Activated CD8-positive, alpha-beta T cell treated with anti-CD3 and anti-CD28 coated beads for 36 hours (primary cell): Measurements from ENCODE around the gene ART5. TPM values are rescaled to one million over a fixed set of nuclear protein-coding genes. Genes with fewer than 3 reads are reported as not detected.
"Not testable (repeated sequence)": the region's sequence is repeated elsewhere in the genome, so short reads cannot be mapped to it uniquely, and the experiment has no call there.

Experiments
- ATAC-seq: fragments of 200-7000 bp; cut with Tn5 transposase; one replicate; pipeline ENCODE4 v1.10.0; 2021; ENCODE audit warnings: mild to moderate bottlenecking, moderate library complexity
- CTCF ChIA-PET: fragments of 350-600 bp; sonication (Branson Sonifier 250); formaldehyde crosslinking; loops from one replicate; lab custom pipeline; 2021; ENCODE audit warnings: antibody characterized with exemption; lab: Charles Lee
- POLR2A ChIA-PET: fragments of 350-600 bp; sonication (Branson Sonifier 250); formaldehyde crosslinking; loops from one replicate; lab custom pipeline; 2021; ENCODE audit warnings: antibody characterized with exemption; lab: Charles Lee
- DNase-seq: peaks from one replicate; pipeline ENCODE4 v3.0.0-alpha.2; 2020
- H3K27ac Mint-ChIP-seq: one replicate; pipeline ENCODE4 v1.8.0; 2021; ENCODE audit warnings: mild to moderate bottlenecking, mixed read lengths
- H3K27me3 Mint-ChIP-seq: one replicate; pipeline ENCODE4 v1.8.0; 2021; ENCODE audit warnings: mixed read lengths
- H3K36me3 Mint-ChIP-seq: one replicate; pipeline ENCODE4 v1.8.0; 2021; ENCODE audit warnings: low read depth, mixed read lengths
- H3K4me1 Mint-ChIP-seq: one replicate; pipeline ENCODE4 v1.8.0; 2021; ENCODE audit warnings: low read depth, mixed read lengths
- H3K4me3 Mint-ChIP-seq: one replicate; pipeline ENCODE4 v1.8.0; 2021; ENCODE audit warnings: mild to moderate bottlenecking, moderate library complexity, mixed read lengths
- H3K9me3 Mint-ChIP-seq: one replicate; pipeline ENCODE4 v1.8.0; 2021; ENCODE audit warnings: mixed read lengths
- CTCF ChIP-seq: fragments of 200-600 bp; IDR thresholded peaks from one replicate; pipeline ENCODE4 v1.8.0; 2022; ENCODE audit warnings: antibody characterized with exemption, mild to moderate bottlenecking
- intact Hi-C: fragments of 100-400 bp; cut with micrococcal nuclease; formaldehyde crosslinking; loops from one replicate; pipeline ENCODE4 v1.10.0; 2022
- total RNA-seq, 2 experiments: library from RNA; stranded (reverse); gene quantifications; one replicate each; pipeline ENCODE4 v1.2.3, GENCODE V29; 2021

The ART5 gene
- total RNA-seq, 2 experiments from 2014 or later, result not detected

- ATAC-seq (no peak), DNase-seq (no peak)
- no peak for TF ChIP-seq CTCF
- Mint-ChIP-seq H3K27ac (no peak overlapping the region), H3K4me3 (no peak overlapping the region), H3K36me3 (no peaks in the 10 kb centered on the region), H3K27me3 (peaks cover 7% of the 10 kb centered on the region), H3K4me1 (no peaks in the 10 kb centered on the region), H3K9me3 (no peaks in the 10 kb centered on the region)
- CTCF ChIA-PET, result no interaction called here
- POLR2A ChIA-PET, result no interaction called here
- intact Hi-C loops, result no loop called here
These were observed 18.1 kb upstream of the ART5 start for GRCh38 chr11:3659595-3660515.

- no peak for TF ChIP-seq CTCF
- Mint-ChIP-seq H3K36me3 (no peaks in the 10 kb centered on the region), H3K27ac (no peak overlapping the region), H3K4me1 (no peaks in the 10 kb centered on the region), H3K27me3 (peaks cover 8% of the 10 kb centered on the region), H3K4me3 (no peak overlapping the region), H3K9me3 (no peaks in the 10 kb centered on the region)
- CTCF ChIA-PET, result no interaction called here
- DNase-seq (no peak), ATAC-seq (no peak)
- POLR2A ChIA-PET, result no interaction called here
- intact Hi-C loops, result no loop called here
These were observed 16.5 kb upstream of the ART5 start for GRCh38 chr11:3658252-3658651.

GRCh38 chr11:3657331-3657730 lies 15.5 kb upstream of the ART5 start:
- ATAC-seq, H3K9me3 Mint-ChIP-seq, CTCF ChIA-PET, DNase-seq, intact Hi-C loops, H3K4me3 Mint-ChIP-seq, H3K4me1 Mint-ChIP-seq, H3K36me3 Mint-ChIP-seq, H3K27me3 Mint-ChIP-seq, H3K27ac Mint-ChIP-seq: not testable (repeated sequence)
- POLR2A ChIA-PET, result interaction anchor here (0.7 kb wide), 1 partner anchor 159 kb away, joined by 3 read pairs; no protein-coding TSS in a partner anchor

- Mint-ChIP-seq H3K4me1 (no peaks in the 10 kb centered on the region), H3K4me3 (no peak overlapping the region), H3K9me3 (no peaks in the 10 kb centered on the region), H3K36me3 (no peaks in the 10 kb centered on the region), H3K27me3 (peaks cover 8% of the 10 kb centered on the region), H3K27ac (no peak overlapping the region)
- ATAC-seq (no peak), DNase-seq (no peak)
- ChIA-PET POLR2A (interaction anchor here (1.0 kb wide), 1 partner anchor 19 kb away, joined by 5 read pairs; no protein-coding TSS in a partner anchor), CTCF (no interaction called here)
- no peak for TF ChIP-seq CTCF
- intact Hi-C loops, result no loop called here
These were observed 13.8 kb upstream of the ART5 start for GRCh38 chr11:3655547-3655946.

GRCh38 chr11:3652514-3652913 lies 10.7 kb upstream of the ART5 start:
- POLR2A ChIA-PET, H3K27ac Mint-ChIP-seq, H3K4me1 Mint-ChIP-seq, DNase-seq, H3K9me3 Mint-ChIP-seq, H3K4me3 Mint-ChIP-seq, ATAC-seq, H3K36me3 Mint-ChIP-seq, intact Hi-C loops, CTCF ChIA-PET: not testable (repeated sequence)
- H3K27me3 Mint-ChIP-seq, result peaks cover 16% of the 10 kb centered on the region

GRCh38 chr11:3649374-3649773 lies 7.6 kb upstream of the ART5 start:
- H3K27ac Mint-ChIP-seq, POLR2A ChIA-PET, H3K4me1 Mint-ChIP-seq, ATAC-seq, H3K9me3 Mint-ChIP-seq, intact Hi-C loops, H3K36me3 Mint-ChIP-seq, H3K4me3 Mint-ChIP-seq, CTCF ChIA-PET, DNase-seq: not testable (repeated sequence)
- peaks cover 28% of the 10 kb centered on the region for H3K27me3 Mint-ChIP-seq

GRCh38 chr11:3648843-3649242 lies 7.1 kb upstream of the ART5 start:
- H3K36me3 Mint-ChIP-seq, POLR2A ChIA-PET, H3K27ac Mint-ChIP-seq, intact Hi-C loops, ATAC-seq, H3K4me1 Mint-ChIP-seq, H3K9me3 Mint-ChIP-seq, H3K4me3 Mint-ChIP-seq, CTCF ChIA-PET, DNase-seq: not testable (repeated sequence)
- H3K27me3 Mint-ChIP-seq, result peaks cover 33% of the 10 kb centered on the region
